Activated T-helper 1 cell treated with anti-CD3 and anti-CD28 coated beads, Interleukin-12 subunit alpha, Interleukin-12 subunit beta, Interleukin-2, Interleukin-4 antibody, amounts not matched to agents 30 ng/mL and 10 ng/mL and 1 ng/mL, durations not matched to agents 14 hours and 24 hours and 36 hours (primary cell): ENCODE results near the gene PHACTR3. TPM values are rescaled to one million over a fixed set of nuclear protein-coding genes. Genes with fewer than 3 reads are reported as not detected.
"Not testable (repeated sequence)": the region's sequence is repeated elsewhere in the genome, so short reads cannot be mapped to it uniquely, and the experiment has no call there.

Source experiments
- DNase-seq: peaks from one replicate; pipeline ENCODE4 v3.0.0; 2021; ENCODE audit warnings: low spot score
- H3K27ac Mint-ChIP-seq: one replicate; pipeline ENCODE4 v1.8.0; 2021; ENCODE audit warnings: mild to moderate bottlenecking, mixed read lengths
- H3K27me3 Mint-ChIP-seq: one replicate; pipeline ENCODE4 v1.8.0; 2022; ENCODE audit warnings: mild to moderate bottlenecking, moderate library complexity, mixed read lengths; ENCODE audit not compliant: insufficient read depth
- H3K36me3 Mint-ChIP-seq: one replicate; pipeline ENCODE4 v1.8.0; 2021; ENCODE audit warnings: low read depth, mixed read lengths
- H3K4me1 Mint-ChIP-seq: one replicate; pipeline ENCODE4 v1.8.0; 2021; ENCODE audit warnings: low read depth, mixed read lengths
- H3K4me3 Mint-ChIP-seq: one replicate; pipeline ENCODE4 v1.8.0; 2021; ENCODE audit warnings: mild to moderate bottlenecking, moderate library complexity, mixed read lengths
- H3K9me3 Mint-ChIP-seq: one replicate; pipeline ENCODE4 v1.8.0; 2021; ENCODE audit warnings: mixed read lengths
- intact Hi-C: fragments of 100-400 bp; cut with micrococcal nuclease; formaldehyde crosslinking; loops from one replicate; pipeline ENCODE4 v1.15.1; 2024
- total RNA-seq: library from RNA; stranded (reverse); gene quantifications from 2 replicates; pipeline ENCODE4 v1.2.3, GENCODE V29; 2022

The PHACTR3 gene
- total RNA-seq, 1 donor from 2014 or later: not detected

DNA sequence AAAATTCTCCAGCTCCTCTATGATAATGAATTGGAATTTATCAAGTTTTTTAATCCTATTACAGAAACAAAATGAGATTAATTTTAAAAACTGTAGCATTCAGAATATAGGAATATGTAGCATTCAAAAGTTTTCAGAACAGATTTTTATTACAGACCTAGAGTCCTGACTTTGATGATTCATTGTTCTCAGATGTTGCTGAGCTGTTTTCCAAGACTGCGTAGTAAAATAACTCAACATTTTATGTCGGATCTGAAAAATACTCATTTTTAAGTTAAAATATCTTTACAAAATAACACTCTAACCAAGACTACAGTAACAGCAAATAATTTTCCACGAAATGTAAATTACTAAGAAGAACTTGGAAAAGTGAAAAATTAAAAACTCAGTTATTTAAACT is 262.0 kb downstream of the PHACTR3 start:
- Mint-ChIP-seq H3K36me3 (no peaks in the 10 kb centered on the region), H3K27ac (no peak overlapping the region), H3K4me3 (no peak overlapping the region), H3K27me3 (peaks cover 4% of the 10 kb centered on the region), H3K4me1 (no peaks in the 10 kb centered on the region), H3K9me3 (no peaks in the 10 kb centered on the region)
- no peak for DNase-seq
- intact Hi-C loops: no loop called here

- intact Hi-C loops: no loop called here
- Mint-ChIP-seq H3K4me3 (no peak overlapping the region), H3K9me3 (no peaks in the 10 kb centered on the region), H3K27ac (no peak overlapping the region), H3K36me3 (no peaks in the 10 kb centered on the region), H3K4me1 (no peaks in the 10 kb centered on the region), H3K27me3 (peaks cover 3% of the 10 kb centered on the region)
- DNase-seq: no peak
These were observed 266.8 kb downstream of the PHACTR3 start for GRCh38 chr20:59871096-59871495.

GRCh38 chr20:59873409-59873808 is 269.1 kb downstream of the PHACTR3 start:
- no peaks in the 10 kb centered on the region for H3K4me1 Mint-ChIP-seq
- no peaks in the 10 kb centered on the region for H3K9me3 Mint-ChIP-seq
- intact Hi-C loops: no loop called here
- H3K27ac Mint-ChIP-seq: no peak overlapping the region
- DNase-seq: no peak
- H3K36me3 Mint-ChIP-seq: no peaks in the 10 kb centered on the region
- H3K27me3 Mint-ChIP-seq: peaks cover 3% of the 10 kb centered on the region
- no peak overlapping the region for H3K4me3 Mint-ChIP-seq

DNA sequence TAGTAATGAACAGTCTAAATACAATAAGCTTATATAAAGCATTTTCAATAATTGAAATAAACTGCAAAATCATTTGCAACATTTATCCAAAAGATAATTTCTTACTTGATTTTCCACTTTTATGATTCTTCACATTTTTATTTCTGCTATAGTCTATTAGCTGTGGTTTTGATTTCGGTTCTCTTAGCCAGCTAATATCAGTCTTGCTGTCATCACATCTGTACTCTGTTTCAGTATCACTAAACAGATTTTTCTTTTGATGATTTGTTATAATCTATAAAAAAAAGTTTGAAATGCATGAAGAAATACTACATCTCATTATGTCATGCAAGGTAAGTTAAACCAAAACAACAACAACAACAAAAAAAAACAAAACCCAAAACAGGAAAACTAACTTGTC is 275.9 kb downstream of the PHACTR3 start:
- no peaks in the 10 kb centered on the region for H3K27me3 Mint-ChIP-seq
- intact Hi-C loops: no loop called here

GRCh38 chr20:59884494-59884893 is 280.2 kb downstream of the PHACTR3 start:
- Mint-ChIP-seq H3K27me3 (peaks cover 4% of the 10 kb centered on the region), H3K36me3 (no peaks in the 10 kb centered on the region), H3K27ac (no peak overlapping the region), H3K4me1 (no peaks in the 10 kb centered on the region), H3K4me3 (no peak overlapping the region), H3K9me3 (no peaks in the 10 kb centered on the region)
- no peak for DNase-seq
- intact Hi-C loops: no loop called here

More for the DNA sequence above, 275.9 kb downstream of the PHACTR3 start:
- no peak for DNase-seq
- no peaks in the 10 kb centered on the region for H3K9me3 Mint-ChIP-seq
- H3K4me1 Mint-ChIP-seq: no peaks in the 10 kb centered on the region
- H3K4me3 Mint-ChIP-seq: no peak overlapping the region
- H3K36me3 Mint-ChIP-seq: no peaks in the 10 kb centered on the region
- H3K27ac Mint-ChIP-seq: no peak overlapping the region

DNA sequence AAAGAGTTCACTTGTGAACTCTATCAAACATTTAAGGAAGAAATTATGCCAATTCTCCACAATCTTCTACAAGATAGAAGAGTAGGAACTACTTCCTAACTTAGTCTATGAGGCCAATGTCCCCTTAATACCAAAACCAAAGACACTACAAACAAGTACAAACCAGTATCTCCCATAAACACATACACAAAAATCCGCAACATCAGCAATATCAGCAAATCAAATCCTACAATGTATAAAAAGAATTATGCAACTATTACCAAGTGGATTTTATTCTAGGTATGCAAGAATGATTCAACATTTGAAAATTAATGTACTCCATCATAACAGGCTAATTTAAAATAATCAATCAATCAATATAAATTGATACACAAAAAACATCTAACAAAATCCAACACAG is 283.7 kb downstream of the PHACTR3 start:
- H3K27ac Mint-ChIP-seq: no peak overlapping the region
- intact Hi-C loops: no loop called here
- no peaks in the 10 kb centered on the region for H3K4me1 Mint-ChIP-seq
- H3K36me3 Mint-ChIP-seq: no peaks in the 10 kb centered on the region
- no peak overlapping the region for H3K4me3 Mint-ChIP-seq
- no peaks in the 10 kb centered on the region for H3K9me3 Mint-ChIP-seq
- H3K27me3 Mint-ChIP-seq: peaks cover 4% of the 10 kb centered on the region
- no peak for DNase-seq

- H3K4me1 Mint-ChIP-seq, H3K27me3 Mint-ChIP-seq, intact Hi-C loops, DNase-seq, H3K9me3 Mint-ChIP-seq, H3K36me3 Mint-ChIP-seq, H3K4me3 Mint-ChIP-seq, H3K27ac Mint-ChIP-seq: not testable (repeated sequence)
These were observed 285.7 kb downstream of the PHACTR3 start for GRCh38 chr20:59890035-59890434.

DNA sequence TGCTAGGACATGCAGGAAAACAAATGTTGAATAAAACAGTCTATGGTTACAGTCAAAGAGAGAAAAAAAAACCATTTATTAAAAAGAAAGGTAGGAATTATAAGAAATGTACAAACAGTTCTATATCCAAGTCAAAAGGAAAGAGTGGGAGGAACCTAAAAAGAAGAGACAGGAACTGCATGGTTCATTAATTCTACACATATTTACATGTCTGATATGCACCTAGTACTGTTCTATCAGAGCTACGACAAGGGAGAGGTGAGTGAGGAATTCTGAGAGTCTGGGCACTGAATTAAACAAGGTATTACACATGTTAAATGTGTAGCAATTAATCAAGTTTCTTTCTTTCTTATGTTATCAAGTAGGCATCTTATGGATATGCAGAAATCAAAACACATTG is 287.2 kb downstream of the PHACTR3 start:
- no peaks in the 10 kb centered on the region for H3K9me3 Mint-ChIP-seq
- no peak overlapping the region for H3K4me3 Mint-ChIP-seq
- no peak overlapping the region for H3K27ac Mint-ChIP-seq
- intact Hi-C loops: no loop called here
- no peaks in the 10 kb centered on the region for H3K36me3 Mint-ChIP-seq
- DNase-seq: no peak
- no peaks in the 10 kb centered on the region for H3K4me1 Mint-ChIP-seq
- peaks cover 7% of the 10 kb centered on the region for H3K27me3 Mint-ChIP-seq

- no peak overlapping the region for H3K27ac Mint-ChIP-seq
- DNase-seq: no peak
- H3K4me3 Mint-ChIP-seq: no peak overlapping the region
- no peaks in the 10 kb centered on the region for H3K9me3 Mint-ChIP-seq
- intact Hi-C loops: no loop called here
- H3K36me3 Mint-ChIP-seq: no peaks in the 10 kb centered on the region
- H3K4me1 Mint-ChIP-seq: no peaks in the 10 kb centered on the region
- H3K27me3 Mint-ChIP-seq: peaks cover 3% of the 10 kb centered on the region
These were observed 291.6 kb downstream of the PHACTR3 start for GRCh38 chr20:59895908-59896307.
